Suprapubic skin (tissue), 3 donors: ENCODE measurements around the gene MISP.

Source experiments
- POLR2AphosphoS5 ChIP-seq, 3 donors: sonication (generic); formaldehyde crosslinking; IDR thresholded peaks; one replicate each; pipeline ENCODE4 v1.6.1; 2017; ENCODE audit warnings: antibody characterized with exemption in 3 of 3
- TF ChIP-seq, protein P1 (sequence below), 2 donors: fragments of 200-600 bp in 1 of 2; fragments of 450-650 bp in 1 of 2; sonication (generic) in 1 of 2; IDR thresholded peaks; one replicate each; pipeline ENCODE4 v1.5.1; 2016 to 2019; ENCODE audit warnings: antibody characterized with exemption in 2 of 2, mild to moderate bottlenecking in 1 of 2, moderate library complexity in 1 of 2

DNA sequence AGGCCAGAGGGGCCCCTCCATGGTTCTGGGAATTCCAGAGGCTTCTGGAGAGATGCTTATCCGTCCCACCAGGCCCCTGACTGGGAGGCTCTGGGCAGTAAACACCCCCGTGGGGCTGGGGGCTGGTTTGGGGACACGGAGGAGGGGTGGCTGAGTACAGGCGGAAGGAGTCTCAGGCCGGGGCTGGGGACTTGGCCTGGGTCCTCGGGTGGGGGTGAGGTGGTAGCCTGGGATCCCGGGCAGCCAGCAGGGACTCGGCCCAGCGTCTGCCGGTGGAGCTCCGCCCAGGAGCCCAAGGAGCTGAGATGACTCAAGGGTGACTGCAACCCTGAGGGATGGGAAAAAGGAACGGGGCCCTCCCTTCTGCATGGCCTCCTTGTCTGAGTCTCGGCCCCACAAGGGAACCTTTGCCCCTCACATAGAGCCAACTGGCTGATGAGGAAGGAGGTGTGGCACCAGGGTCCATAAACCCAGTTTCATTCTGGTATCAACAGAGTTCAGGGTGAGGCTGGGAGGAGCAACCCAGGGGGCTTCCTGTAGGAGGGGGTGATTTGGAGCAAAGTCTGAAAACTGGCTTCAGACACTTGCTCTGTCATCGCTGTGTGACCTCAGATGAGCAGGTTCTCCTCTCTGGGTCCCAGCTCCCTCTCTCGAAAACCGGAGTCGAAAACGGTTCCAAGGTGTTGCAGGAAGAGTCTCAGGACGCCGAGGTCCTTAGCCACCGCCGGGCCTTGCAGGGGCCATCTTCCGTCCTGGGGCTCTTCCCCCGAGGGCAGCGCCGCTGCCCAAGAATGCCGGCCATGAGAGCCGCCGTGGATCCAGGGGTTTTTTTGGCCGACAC, 809 bp downstream of the MISP start:
- TF ChIP-seq, protein P1, sequence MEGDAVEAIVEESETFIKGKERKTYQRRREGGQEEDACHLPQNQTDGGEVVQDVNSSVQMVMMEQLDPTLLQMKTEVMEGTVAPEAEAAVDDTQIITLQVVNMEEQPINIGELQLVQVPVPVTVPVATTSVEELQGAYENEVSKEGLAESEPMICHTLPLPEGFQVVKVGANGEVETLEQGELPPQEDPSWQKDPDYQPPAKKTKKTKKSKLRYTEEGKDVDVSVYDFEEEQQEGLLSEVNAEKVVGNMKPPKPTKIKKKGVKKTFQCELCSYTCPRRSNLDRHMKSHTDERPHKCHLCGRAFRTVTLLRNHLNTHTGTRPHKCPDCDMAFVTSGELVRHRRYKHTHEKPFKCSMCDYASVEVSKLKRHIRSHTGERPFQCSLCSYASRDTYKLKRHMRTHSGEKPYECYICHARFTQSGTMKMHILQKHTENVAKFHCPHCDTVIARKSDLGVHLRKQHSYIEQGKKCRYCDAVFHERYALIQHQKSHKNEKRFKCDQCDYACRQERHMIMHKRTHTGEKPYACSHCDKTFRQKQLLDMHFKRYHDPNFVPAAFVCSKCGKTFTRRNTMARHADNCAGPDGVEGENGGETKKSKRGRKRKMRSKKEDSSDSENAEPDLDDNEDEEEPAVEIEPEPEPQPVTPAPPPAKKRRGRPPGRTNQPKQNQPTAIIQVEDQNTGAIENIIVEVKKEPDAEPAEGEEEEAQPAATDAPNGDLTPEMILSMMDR (IDR thresholded peaks at IDR 0.05), result no peak
- TF ChIP-seq POLR2AphosphoS5 (IDR thresholded peaks at IDR 0.05), result no peak
